ENCODE results near the gene ARF1. TPM values are rescaled to one million over a fixed set of nuclear protein-coding genes. Genes with fewer than 3 reads are reported as not detected.

Gene ARF1
- total RNA-seq, 1 donor from 2014 or later = 288 TPM

- H3K4me1 Mint-ChIP-seq (ENCODE audit: unreplicated experiment) = no peaks in the 10 kb centered on the region
- no peak for DNase-seq (ENCODE audit: extremely low spot score, unreplicated experiment)
- H3K27ac Mint-ChIP-seq = no peak overlapping the region
- H3K36me3 Mint-ChIP-seq = no peaks in the 10 kb centered on the region
- H3K27me3 Mint-ChIP-seq = peaks cover 32% of the 10 kb centered on the region
- no peak overlapping the region for H3K4me3 Mint-ChIP-seq
- no peaks in the 10 kb centered on the region for H3K9me3 Mint-ChIP-seq
- TF ChIP-seq CTCF (conservative IDR thresholded peaks at IDR 0.05) = no peak
These were observed 40.0 kb upstream of the ARF1 start for GRCh38 chr1:228042508-228042907.

GRCh38 chr1:228043281-228043848 lies 39.1 kb upstream of the ARF1 start:
- Mint-ChIP-seq H3K27ac (no peak overlapping the region), H3K4me3 (no peak overlapping the region), H3K36me3 (no peaks in the 10 kb centered on the region), H3K9me3 (no peaks in the 10 kb centered on the region), H3K4me1 (ENCODE audit: unreplicated experiment) (no peaks in the 10 kb centered on the region), H3K27me3 (peaks cover 27% of the 10 kb centered on the region)
- DNase-seq (ENCODE audit: extremely low spot score, unreplicated experiment) = no peak
- no peak for TF ChIP-seq CTCF (conservative IDR thresholded peaks at IDR 0.05)

- Mint-ChIP-seq H3K36me3 (no peaks in the 10 kb centered on the region), H3K27me3 (peaks cover 17% of the 10 kb centered on the region), H3K27ac (no peak overlapping the region), H3K4me3 (no peak overlapping the region), H3K4me1 (ENCODE audit: unreplicated experiment) (no peaks in the 10 kb centered on the region), H3K9me3 (no peaks in the 10 kb centered on the region)
- no peak for TF ChIP-seq CTCF (conservative IDR thresholded peaks at IDR 0.05)
- no peak for DNase-seq (ENCODE audit: extremely low spot score, unreplicated experiment)
These were observed 37.5 kb upstream of the ARF1 start for GRCh38 chr1:228044961-228045360.

- Mint-ChIP-seq H3K4me1 (ENCODE audit: unreplicated experiment) (no peaks in the 10 kb centered on the region), H3K27me3 (peaks cover 16% of the 10 kb centered on the region), H3K27ac (no peak overlapping the region), H3K36me3 (no peaks in the 10 kb centered on the region), H3K4me3 (no peak overlapping the region), H3K9me3 (no peaks in the 10 kb centered on the region)
- peak; percentile 53 for DNase-seq (ENCODE audit: extremely low spot score, unreplicated experiment)
- no peak for TF ChIP-seq CTCF (conservative IDR thresholded peaks at IDR 0.05)
These were observed 37.1 kb upstream of the ARF1 start for GRCh38 chr1:228045405-228045804.

GRCh38 chr1:228045871-228046270 lies 36.6 kb upstream of the ARF1 start:
- no peaks in the 10 kb centered on the region for H3K9me3 Mint-ChIP-seq
- TF ChIP-seq CTCF (conservative IDR thresholded peaks at IDR 0.05) = no peak
- DNase-seq (ENCODE audit: extremely low spot score, unreplicated experiment) = no peak
- peaks cover 14% of the 10 kb centered on the region for H3K27me3 Mint-ChIP-seq
- no peaks in the 10 kb centered on the region for H3K36me3 Mint-ChIP-seq
- H3K27ac Mint-ChIP-seq = peak overlapping the region; percentile 2
- no peak overlapping the region for H3K4me3 Mint-ChIP-seq
- no peaks in the 10 kb centered on the region for H3K4me1 Mint-ChIP-seq (ENCODE audit: unreplicated experiment)
